K562 (cell line): ENCODE measurements around the gene PTGIS. TPM values are rescaled to one million over a fixed set of nuclear protein-coding genes. Genes with fewer than 3 reads are reported as not detected.

Experiments used
- ATAC-seq: fragments of 200-7000 bp; cut with Tn5 transposase; 3 replicates; pipeline ENCODE4 v1.9.1; 2020; ENCODE audit warnings: moderate library complexity
- BruUV-seq: library from RNA; stranded (reverse); fragments of 400-500 nt; replicated peaks from 2 replicates; lab custom pipeline; 2021; lab: Mats Ljungman, UMichigan
- CTCF ChIA-PET: fragments of 300-600 bp; formaldehyde crosslinking; extraction: SDS; loops from one replicate; lab custom pipeline; 2021; ENCODE audit warnings: low intra/inter-chr PET ratio; lab: Yijun Ruan, JAX
- POLR2A ChIA-PET: fragments of 300-600, 350-650 bp; sonication (Branson Sonifier 250); formaldehyde crosslinking; extraction: SDS; loops from one replicate; lab custom pipeline; 2021; ENCODE audit warnings: antibody characterized with exemption, inconsistent platforms; lab: Yijun Ruan, JAX
- DNase-seq, 4 experiments: peaks; one replicate each; pipeline versions ENCODE4 v3.0.0 to v3.0.0-alpha.2; 2011 to 2018; ENCODE audit warnings: low spot score in 3 of 4, mixed read lengths in 3 of 4; ENCODE audit errors: extremely low read depth in 1 of 4
- FAIRE-seq: peaks from 2 replicates; lab custom pipeline; 2011; peaks lifted over from hg19 to GRCh38; lab: Jason Lieb, UNC
- H2AFZ ChIP-seq: 2 replicates; pipeline ENCODE4 v1.6.0; 2011; ENCODE audit warnings: low read depth, low read length, control low read depth, inconsistent platforms
- H3K27ac ChIP-seq: fragments of 200-600 bp; 3 replicates; pipeline ENCODE4 v1.8.0; 2011; ENCODE audit warnings: low read depth, mild to moderate bottlenecking, control low read depth, inconsistent platforms, low read length, moderate library complexity, mixed read lengths; ENCODE audit errors: extremely low read depth
- H3K27me3 ChIP-seq, 2 experiments: fragments of 300-600 bp in 1 of 2; 2 replicates in 1 of 2; 3 replicates in 1 of 2; pipeline versions ENCODE4 v1.6.0 to v1.8.0; 2011; ENCODE audit warnings: inconsistent platforms in 2 of 2, low read length in 2 of 2, mild to moderate bottlenecking in 1 of 2, mixed read lengths in 1 of 2, moderate library complexity in 1 of 2; ENCODE audit not compliant: control insufficient read depth in 2 of 2, insufficient read depth in 2 of 2
- H3K36me3 ChIP-seq: fragments of 300-600 bp; 3 replicates; pipeline ENCODE4 v1.8.0; 2011; ENCODE audit warnings: mild to moderate bottlenecking, low read length, inconsistent platforms; ENCODE audit not compliant: control insufficient read depth, insufficient read depth
- H3K4me1 ChIP-seq, 2 experiments: fragments of 200-600 bp in 1 of 2; replicated peaks in 1 of 2; 2 replicates in 1 of 2; 3 replicates in 1 of 2; pipeline versions ENCODE4 v1.5.1 to v1.8.0; 2011; ENCODE audit warnings: inconsistent platforms in 2 of 2, low read length in 2 of 2, mild to moderate bottlenecking in 1 of 2, mixed read lengths in 1 of 2, moderate library complexity in 1 of 2; ENCODE audit not compliant: control insufficient read depth in 2 of 2, insufficient read depth in 2 of 2
- H3K4me2 ChIP-seq: 2 replicates; pipeline ENCODE4 v1.6.1; 2011; ENCODE audit warnings: low read length, control low read depth, inconsistent platforms, mixed read lengths; ENCODE audit not compliant: insufficient read depth
- H3K4me3 ChIP-seq: fragments of 200-600 bp; sonication (generic), shearing (Covaris generic); 2 replicates; pipeline ENCODE4 v1.5.1; 2016; ENCODE audit warnings: control low read depth, inconsistent platforms
- H3K79me2 ChIP-seq: fragments of 200-600 bp; 3 replicates; pipeline ENCODE4 v1.8.0; 2011; ENCODE audit warnings: low read length, inconsistent platforms; ENCODE audit not compliant: control insufficient read depth, insufficient read depth
- H3K9ac ChIP-seq, 2 experiments: 2 replicates each; pipeline versions ENCODE4 v1.6.0 to v1.6.1; 2011; ENCODE audit warnings: low read depth in 2 of 2, low read length in 2 of 2, control low read depth in 1 of 2, inconsistent platforms in 1 of 2, mild to moderate bottlenecking in 1 of 2, mixed read lengths in 1 of 2; ENCODE audit not compliant: insufficient read depth in 1 of 2
- H3K9me1 ChIP-seq: one replicate; pipeline ENCODE4 v1.6.0; 2011; ENCODE audit warnings: inconsistent platforms, mild to moderate bottlenecking, low read length, moderate library complexity; ENCODE audit not compliant: control insufficient read depth, insufficient read depth
- H3K9me3 ChIP-seq: replicated peaks from 2 replicates; pipeline ENCODE4 v1.5.1; 2011; ENCODE audit warnings: low read depth, low read length, inconsistent platforms; ENCODE audit not compliant: control insufficient read depth, insufficient read depth
- H4K20me1 ChIP-seq: replicated peaks from 2 replicates; pipeline ENCODE4 v1.6.1; 2011; ENCODE audit warnings: low read length, inconsistent platforms, mixed read lengths; ENCODE audit not compliant: control insufficient read depth, insufficient read depth
- ARID2 ChIP-seq: fragments of 450-650 bp; IDR thresholded peaks from 2 replicates; pipeline ENCODE4 v1.6.1; 2017; ENCODE audit warnings: antibody characterized with exemption, mild to moderate bottlenecking
- CREB5 ChIP-seq: fragments of 250-450 bp; sonication (Bioruptor Pico); IDR thresholded peaks from 2 replicates; pipeline ENCODE4 v1.5.0; 2020; ENCODE audit warnings: mild to moderate bottlenecking
- HMBOX1 ChIP-seq: sonication (generic); IDR thresholded peaks from 2 replicates; pipeline ENCODE4 v1.6.1; 2016
- ILF3 ChIP-seq: fragments of 450-650 bp; IDR thresholded peaks from 2 replicates; pipeline ENCODE4 v1.6.1; 2018; ENCODE audit warnings: antibody characterized with exemption, mild to moderate bottlenecking, moderate library complexity, borderline replicate concordance
- MTA3 ChIP-seq: fragments of 450-650 bp; formaldehyde crosslinking; IDR thresholded peaks from 2 replicates; pipeline ENCODE4 v1.6.1; 2017; ENCODE audit warnings: mild to moderate bottlenecking, borderline replicate concordance
- NR2C2 ChIP-seq, 2 experiments: fragments of 200-800 bp in 1 of 2; sonication (Bioruptor generic) in 1 of 2; sonication (generic) in 1 of 2; formaldehyde crosslinking in 1 of 2; IDR thresholded peaks; 2 replicates each; pipeline versions ENCODE4 v1.6.1 to v1.8.0; 2016 to 2022; ENCODE audit warnings: mild to moderate bottlenecking in 1 of 2, missing compliant biosample characterization in 1 of 2, missing genetic modification characterization in 1 of 2, missing genetic modification reagents in 1 of 2
- RBM34 ChIP-seq: fragments of 200-400 bp; formaldehyde crosslinking; IDR thresholded peaks from 2 replicates; pipeline ENCODE4 v1.6.1; 2018; ENCODE audit warnings: low read length, borderline replicate concordance; ENCODE audit not compliant: insufficient read depth
- SNAPC5 ChIP-seq: fragments of 250-450 bp; sonication (Bioruptor Pico); IDR thresholded peaks from 2 replicates; pipeline ENCODE4 v1.8.0; 2021; ENCODE audit warnings: moderate library complexity, mild to moderate bottlenecking, inconsistent platforms
- SREBF1 ChIP-seq: fragments of 150-350 bp; IDR thresholded peaks from 2 replicates; pipeline ENCODE4 v1.6.1; 2014; ENCODE audit warnings: antibody characterized with exemption, low read depth, low read length, borderline replicate concordance
- THAP7 ChIP-seq: fragments of 250-450 bp; sonication (Bioruptor Pico); IDR thresholded peaks from 2 replicates; pipeline ENCODE4 v1.5.0; 2021
- ZBTB12 ChIP-seq: fragments of 250-450 bp; sonication (Bioruptor Pico); IDR thresholded peaks from 2 replicates; pipeline ENCODE4 v1.4.0; 2020
- ZNF143 ChIP-seq: sonication (generic); formaldehyde crosslinking; IDR thresholded peaks from 2 replicates; pipeline ENCODE4 v1.9.0; 2022; ENCODE audit warnings: mild to moderate bottlenecking, missing genetic modification reagents
- ZNF224 ChIP-seq: sonication (generic); formaldehyde crosslinking; IDR thresholded peaks from 2 replicates; pipeline ENCODE4 v1.8.0; 2022; ENCODE audit warnings: mild to moderate bottlenecking, missing genetic modification reagents
- ZNF592 ChIP-seq: fragments of 450-650 bp; IDR thresholded peaks from 2 replicates; pipeline ENCODE4 v1.6.1; 2017; ENCODE audit warnings: antibody characterized with exemption, mild to moderate bottlenecking
- WGBS: fragments of 100-300 bp; shearing (Covaris generic); methylation state at CpG from one replicate; pipeline ENCODE4 v1.1.6; 2016; ENCODE audit warnings: low coverage, mixed read lengths; ENCODE audit not compliant: insufficient coverage; ENCODE audit errors: missing lambda C conversion rate; 5-methylcytosine and 5-hydroxymethylcytosine counted together
- in situ Hi-C: fragments of 300-500 bp; cut with MboI; formaldehyde crosslinking; loops from 4 replicates; pipeline ENCODE4 v1.15.0; 2018; ENCODE audit warnings: inconsistent platforms, mixed read lengths
- intact Hi-C: fragments of 100-400 bp; cut with micrococcal nuclease; formaldehyde crosslinking; loops from 2 replicates; pipeline ENCODE4 v1.14.2; 2022
- polyA plus RNA-seq, 8 experiments: library from polyadenylated mRNA; depleted of rRNA in 4 of 8; stranded (reverse) in 5 of 8; unstranded in 3 of 8; fragments of >200 nt; fragmentation: Nextera tagmentation in 2 of 8; fragmentation: Illumina TruSeq in 1 of 8; extraction: Ambion mirVana in 2 of 8; extraction: Trizol in 1 of 8; gene quantifications; 2 replicates each; pipeline versions ENCODE4 v1.2.1 to v1.2.3, GENCODE V29; 2011 to 2014; ENCODE audit warnings: inconsistent platforms in 1 of 8, missing spikeins in 1 of 8
- total RNA-seq, 7 experiments: library from RNA; depleted of rRNA in 6 of 7; stranded (reverse); fragments of >200 nt in 6 of 7; fragmentation: Illumina TruSeq in 2 of 7; extraction: Trizol in 2 of 7; gene quantifications; 2 replicates each; pipeline versions ENCODE4 v1.2.1 to v1.2.3, GENCODE V29; 2011 to 2021; ENCODE audit warnings: low replicate concordance in 1 of 7

The PTGIS gene
- total and polyA plus RNA-seq, 9 of the 15 experiments (the other 6 are each of a cell fraction or from before 2014, with no cell fraction given) = not detected

GRCh38 chr20:49459684-49460083, 108.3 kb downstream of the PTGIS start:
- 8% methylated on average over 6 of the region's 6 CpGs for WGBS
- CTCF ChIA-PET = no interaction called here
- no peak for FAIRE-seq
- no peak overlapping the region for H3K4me2 ChIP-seq
- no peaks in the 10 kb centered on the region for H3K36me3 ChIP-seq
- H4K20me1 ChIP-seq = no peaks in the 10 kb centered on the region
- H3K79me2 ChIP-seq = no peaks in the 10 kb centered on the region
- no peak for ATAC-seq
- H3K4me3 ChIP-seq = no peak overlapping the region
- H2AFZ ChIP-seq = no peak overlapping the region
- POLR2A ChIA-PET = no interaction called here
- DNase-seq = no peak
- H3K4me1 ChIP-seq = no peaks in the 10 kb centered on the region
- H3K27me3 ChIP-seq = peaks cover 23 to 67% of the 10 kb centered on the region in 2 experiments; a peak in 4 of 5 replicates
- H3K9ac ChIP-seq = no peak overlapping the region
- intact Hi-C loops (no loop called here), in situ Hi-C loops (no loop called here)
- H3K9me3 ChIP-seq = no peaks in the 10 kb centered on the region
- no peaks in the 10 kb centered on the region for H3K9me1 ChIP-seq
- no peak overlapping the region for H3K27ac ChIP-seq
- BruUV-seq = no TSS peak
- no peak for TF ChIP-seq RBM34
- no peak for TF ChIP-seq ZNF143 (CRISPR knock-in tag)
- no peak for TF ChIP-seq SREBF1
- TF ChIP-seq THAP7 (CRISPR knock-in tag) = no peak
- TF ChIP-seq ARID2 = no peak
- no peak for TF ChIP-seq NR2C2 (CRISPR knock-in tag; IDR thresholded peaks at IDR 0.05)
- TF ChIP-seq NR2C2 (tag; IDR thresholded peaks at IDR 0.05) = no peak
- TF ChIP-seq ZBTB12 = no peak
- no peak for TF ChIP-seq SNAPC5
- TF ChIP-seq ILF3 = no peak
- no peak for TF ChIP-seq MTA3
- no peak for TF ChIP-seq ZNF224 (CRISPR knock-in tag)
- no peak for TF ChIP-seq ZNF592
- TF ChIP-seq HMBOX1 = no peak
- no peak for TF ChIP-seq CREB5 (CRISPR knock-in tag)
